NK-92 (cell line): ENCODE results near the gene PRAME.
"Not testable (repeated sequence)": the region's sequence is repeated elsewhere in the genome, so short reads cannot be mapped to it uniquely, and the experiment has no call there.

Experiments used
- DNase-seq: peaks from one replicate; lab custom pipeline; 2025; ENCODE audit not compliant: unreplicated experiment; lab: John Stamatoyannopoulos, UW

Gene PRAME

DNA sequence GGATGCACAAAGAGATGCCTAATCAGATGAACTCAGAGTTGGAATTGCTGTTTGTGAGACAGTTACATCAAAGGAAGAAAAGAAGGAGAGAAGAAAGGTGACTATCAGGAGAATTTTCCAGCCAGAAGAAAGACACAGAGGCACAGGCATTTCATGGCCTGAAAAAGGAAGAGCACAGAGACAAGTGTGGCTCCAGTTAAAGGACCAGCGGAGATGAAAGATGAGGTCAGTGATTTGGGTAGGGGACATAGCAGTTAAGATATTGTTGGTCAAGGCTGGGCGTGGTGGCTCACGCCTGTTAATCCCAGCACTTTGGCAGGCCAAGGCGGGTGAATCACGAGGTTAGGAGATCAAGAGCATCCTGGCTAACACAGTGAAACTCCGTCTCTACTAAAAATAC is 35.6 kb downstream of the PRAME start:
- no peak for DNase-seq

DNA sequence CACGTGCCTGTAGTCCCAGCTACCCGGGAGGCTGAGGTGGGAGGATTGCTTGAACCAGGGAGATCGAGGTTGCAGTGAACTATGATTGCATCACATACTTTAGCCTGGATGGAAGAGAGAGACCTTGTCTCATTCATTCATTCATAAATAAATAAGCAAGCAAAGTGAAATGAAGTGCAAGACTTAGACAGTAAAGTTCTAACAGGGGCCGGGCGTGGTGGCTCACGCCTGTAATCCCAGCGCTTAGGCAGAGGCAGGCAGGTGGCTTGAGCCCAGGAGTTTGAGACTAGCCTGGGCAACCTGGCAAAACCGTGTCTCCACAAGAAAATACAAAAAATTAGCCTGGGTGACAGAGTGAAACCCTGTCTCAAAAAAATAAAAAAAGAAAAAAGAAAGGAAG is 37.4 kb downstream of the PRAME start:
- no peak for DNase-seq

DNA sequence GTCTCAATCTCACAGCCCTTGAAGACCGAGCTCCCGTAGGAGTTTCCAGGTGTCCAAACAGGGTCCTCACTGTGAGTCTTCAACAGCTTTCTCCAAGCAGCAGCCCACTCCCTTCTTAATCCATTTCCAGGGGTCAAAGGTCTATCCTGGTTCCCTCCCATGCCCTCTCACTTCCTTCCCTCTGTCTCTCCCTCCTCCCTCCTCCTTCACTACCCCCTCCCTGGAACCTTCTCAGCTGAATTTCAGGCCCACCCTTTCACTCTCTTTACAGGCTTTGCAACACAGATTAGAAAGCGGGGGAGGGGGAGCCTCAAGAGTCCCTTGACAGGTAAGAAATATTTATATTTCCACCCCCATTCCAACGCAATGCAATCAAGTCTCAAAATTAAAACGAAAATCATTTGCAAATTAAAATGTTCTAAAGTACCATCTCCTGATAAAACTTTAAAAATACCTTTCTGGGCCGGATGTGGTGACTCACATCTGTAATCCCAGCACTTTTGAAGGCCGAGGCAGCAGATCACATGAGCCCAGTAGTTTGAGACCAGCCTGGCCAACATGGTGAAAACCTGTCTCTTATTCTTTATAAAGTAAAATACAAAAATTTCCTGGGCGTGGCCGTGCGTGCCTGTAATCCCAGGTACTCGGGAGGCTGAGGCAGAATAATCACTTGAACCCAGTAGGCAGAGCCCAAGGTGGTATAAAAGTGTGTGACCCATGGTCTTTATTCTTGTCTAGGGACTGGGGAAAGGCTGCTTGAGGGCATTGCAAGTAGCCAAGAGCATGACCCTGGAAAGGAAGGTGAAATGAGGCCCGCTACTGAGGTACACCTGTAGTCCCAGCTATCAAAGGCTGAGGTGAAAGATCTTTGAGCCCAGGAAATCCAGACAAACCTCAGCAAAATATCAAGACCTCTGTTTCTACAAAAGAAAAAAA is 38.1 kb downstream of the PRAME start:
- DNase-seq = no peak

DNA sequence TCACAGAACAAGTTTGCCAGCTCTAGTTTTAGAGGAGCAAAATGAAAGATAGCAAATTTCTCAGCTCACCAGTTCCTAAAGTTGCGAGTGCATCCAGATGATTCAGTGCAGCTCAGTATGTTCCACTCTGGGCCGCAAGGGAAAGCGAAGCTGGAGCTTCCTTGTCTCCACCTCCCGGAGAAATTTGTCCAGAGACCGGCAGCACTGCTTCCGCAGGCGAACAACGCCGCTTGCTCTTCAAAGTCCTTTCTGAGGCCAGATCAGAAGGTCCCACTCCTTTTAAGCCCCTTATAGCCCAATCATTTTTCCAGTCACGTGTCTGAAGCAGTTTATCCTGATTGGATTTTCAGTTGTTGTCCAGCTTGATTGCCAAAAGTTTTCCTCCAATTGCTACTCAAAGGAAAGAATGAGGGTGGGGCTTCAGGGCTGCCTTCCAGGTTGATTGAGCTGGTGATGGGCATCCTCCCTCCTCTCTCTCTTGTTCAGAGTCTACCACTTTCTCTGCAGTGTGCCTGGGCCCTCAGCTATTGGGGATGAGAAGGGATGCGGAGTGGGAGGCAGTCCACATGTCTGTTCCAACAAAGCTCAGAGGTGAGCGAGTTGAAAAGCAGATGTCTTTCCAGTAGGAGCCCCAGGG is 38.9 kb downstream of the PRAME start, which contains the start of gene ZNF280A:
TSS of gene ZNF280A (minus strand) at position 251 of the 637 bp plus-strand sequence. CDS start 4,640 bp downstream, outside the sequence.
- DNase-seq = no peak

DNA sequence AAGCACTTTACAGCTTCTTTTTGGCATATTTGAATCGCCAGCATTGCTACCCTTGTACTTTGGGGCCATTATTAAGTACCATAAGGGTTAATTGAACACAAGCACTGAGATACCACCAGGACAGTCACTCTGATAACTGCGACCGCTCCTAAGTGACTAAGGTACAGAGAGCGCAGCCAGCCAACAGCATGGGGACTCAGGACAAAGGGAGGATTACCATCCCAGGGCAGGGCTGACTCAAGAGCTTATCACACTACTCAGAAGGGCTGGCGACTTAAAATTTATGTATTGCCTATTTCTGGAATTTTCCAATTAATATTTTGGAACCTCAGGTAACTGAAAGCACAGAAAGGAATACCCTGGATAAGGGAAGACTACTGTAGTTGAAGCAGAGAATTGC is 39.5 kb downstream of the PRAME start:
- no peak for DNase-seq

DNA sequence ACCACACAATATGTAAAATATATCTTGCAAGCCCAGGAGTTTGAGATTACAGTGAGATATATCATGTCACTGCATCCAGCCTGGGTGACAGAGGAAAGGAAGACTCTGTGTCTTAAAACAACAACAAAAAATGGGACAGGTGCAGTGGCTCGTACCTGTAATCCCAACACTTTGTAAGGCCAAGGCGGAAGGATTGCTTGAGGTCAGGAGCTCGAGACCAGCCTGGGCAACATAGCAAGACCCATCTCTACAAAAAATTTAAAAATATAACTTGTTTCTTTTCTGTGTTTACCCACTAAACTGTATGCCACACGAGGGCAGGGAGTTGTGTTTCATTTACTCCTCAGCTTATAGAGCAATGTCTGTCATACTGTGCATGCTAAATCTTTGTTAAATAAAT is 42.1 kb downstream of the PRAME start:
- DNase-seq = no peak

DNA sequence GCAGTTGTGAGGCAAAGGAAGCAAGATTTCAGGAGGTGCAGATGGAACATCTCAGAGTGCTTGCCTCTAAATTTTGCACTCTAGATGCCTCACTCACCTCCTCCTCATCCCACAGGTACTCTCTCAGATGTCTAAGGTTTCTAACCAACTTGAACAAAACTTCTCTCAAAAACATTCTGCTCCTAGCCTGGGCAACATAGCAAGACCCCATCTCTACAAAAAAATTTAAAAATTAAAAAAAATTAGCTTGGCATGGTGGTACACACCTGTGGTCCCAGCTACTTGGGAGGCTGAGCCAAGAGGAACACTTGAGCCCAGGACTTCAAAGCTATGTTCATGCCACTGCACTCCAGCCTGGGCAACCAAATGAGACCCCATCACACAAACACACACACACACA is 43.2 kb downstream of the PRAME start:
- DNase-seq = no peak

DNA sequence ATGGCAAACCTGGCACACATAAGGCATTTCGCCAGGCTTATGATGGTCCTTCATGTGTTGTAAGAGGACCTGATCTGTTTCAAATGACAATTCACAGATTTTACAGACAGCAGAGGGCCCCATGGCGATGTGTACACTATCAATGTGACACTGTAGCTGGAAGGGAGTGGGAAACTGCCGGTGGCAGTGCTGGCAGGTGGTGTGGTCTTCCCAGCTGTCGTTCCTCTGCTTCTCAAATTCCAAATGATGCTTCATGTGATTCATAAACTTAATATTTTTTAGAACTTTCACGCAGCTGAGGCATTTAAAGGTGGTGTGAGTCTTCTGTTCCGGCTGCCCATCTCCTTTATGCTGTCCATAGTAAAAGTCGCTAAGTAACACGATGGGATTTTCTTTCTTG is 44.6 kb downstream of the PRAME start:
- DNase-seq = not testable (repeated sequence)

DNA sequence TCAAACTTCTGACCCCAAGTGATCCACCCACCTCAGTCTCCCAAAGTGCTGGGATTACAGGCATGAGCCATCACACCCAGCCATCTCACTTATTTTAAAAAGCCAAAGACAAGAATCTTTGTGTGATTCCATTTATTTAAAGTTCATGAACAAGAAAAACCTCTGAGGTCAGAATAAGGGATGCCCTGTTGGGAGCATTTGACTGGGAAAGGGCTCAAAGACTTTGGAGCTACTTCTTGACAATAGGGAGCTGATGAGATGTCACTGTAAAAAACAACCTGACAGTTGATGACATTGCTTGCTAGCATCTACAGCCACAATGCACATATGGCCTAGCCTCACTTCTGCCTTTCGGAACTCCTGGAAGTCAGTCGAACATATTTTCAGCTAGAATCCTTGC is 45.4 kb downstream of the PRAME start:
- DNase-seq = no peak

DNA sequence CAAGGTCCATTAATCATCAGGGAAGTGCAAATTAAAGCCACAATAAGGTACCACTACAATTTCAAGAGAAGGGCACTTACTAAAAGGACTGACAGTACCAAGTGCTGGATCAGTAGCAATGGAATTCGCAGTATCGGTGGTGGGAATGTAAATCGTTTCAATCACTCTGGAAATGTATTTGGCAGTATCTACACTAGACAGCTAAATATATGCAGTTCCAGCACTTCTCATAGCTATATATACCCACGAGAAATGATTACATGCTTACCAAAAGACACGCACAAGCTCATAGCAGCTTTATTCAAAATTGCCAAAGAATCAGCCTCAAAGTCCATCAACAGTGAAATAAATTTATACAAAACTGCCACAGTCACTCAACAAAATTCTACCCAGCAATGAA is 46.1 kb downstream of the PRAME start:
- no peak for DNase-seq

DNA sequence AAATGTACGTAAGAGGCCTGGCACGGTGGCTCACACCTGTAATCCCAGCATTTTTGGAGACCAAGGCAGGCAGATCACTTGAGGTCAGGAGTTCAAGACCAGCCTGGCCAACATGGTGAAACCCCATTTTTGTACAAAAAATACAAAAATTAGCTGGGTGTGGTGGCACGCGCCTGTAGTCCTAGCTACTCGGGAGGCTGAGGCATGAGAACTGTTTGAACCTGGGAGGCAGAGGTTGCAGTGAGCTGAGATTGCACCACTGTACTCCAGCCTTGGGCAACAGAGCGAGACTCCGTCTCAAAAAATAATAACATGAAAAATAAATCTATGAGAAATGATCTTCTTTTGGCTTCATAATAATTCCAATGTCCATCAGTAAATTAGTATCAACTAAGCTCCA is 48.2 kb downstream of the PRAME start:
- not testable (repeated sequence) for DNase-seq

DNA sequence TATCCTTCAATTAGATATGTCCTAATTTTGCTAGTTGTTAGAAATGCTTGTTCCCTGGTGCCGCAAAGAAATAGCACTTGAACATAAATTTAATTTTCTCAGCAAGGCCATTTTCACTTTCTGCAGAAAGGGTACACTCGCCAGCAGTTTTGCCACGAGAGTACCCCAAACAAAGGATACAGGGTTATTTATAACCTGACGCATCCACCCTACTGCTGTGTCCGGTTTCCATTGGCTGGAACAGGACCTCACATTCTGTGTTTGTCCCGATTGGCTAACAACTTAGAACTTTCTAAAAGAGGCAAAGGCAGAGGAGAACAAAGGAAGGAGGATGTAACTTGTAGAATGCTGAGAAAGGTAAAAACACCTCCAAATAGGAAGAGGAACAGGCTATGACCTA is 49.2 kb downstream of the PRAME start:
- DNase-seq = not testable (repeated sequence)

DNA sequence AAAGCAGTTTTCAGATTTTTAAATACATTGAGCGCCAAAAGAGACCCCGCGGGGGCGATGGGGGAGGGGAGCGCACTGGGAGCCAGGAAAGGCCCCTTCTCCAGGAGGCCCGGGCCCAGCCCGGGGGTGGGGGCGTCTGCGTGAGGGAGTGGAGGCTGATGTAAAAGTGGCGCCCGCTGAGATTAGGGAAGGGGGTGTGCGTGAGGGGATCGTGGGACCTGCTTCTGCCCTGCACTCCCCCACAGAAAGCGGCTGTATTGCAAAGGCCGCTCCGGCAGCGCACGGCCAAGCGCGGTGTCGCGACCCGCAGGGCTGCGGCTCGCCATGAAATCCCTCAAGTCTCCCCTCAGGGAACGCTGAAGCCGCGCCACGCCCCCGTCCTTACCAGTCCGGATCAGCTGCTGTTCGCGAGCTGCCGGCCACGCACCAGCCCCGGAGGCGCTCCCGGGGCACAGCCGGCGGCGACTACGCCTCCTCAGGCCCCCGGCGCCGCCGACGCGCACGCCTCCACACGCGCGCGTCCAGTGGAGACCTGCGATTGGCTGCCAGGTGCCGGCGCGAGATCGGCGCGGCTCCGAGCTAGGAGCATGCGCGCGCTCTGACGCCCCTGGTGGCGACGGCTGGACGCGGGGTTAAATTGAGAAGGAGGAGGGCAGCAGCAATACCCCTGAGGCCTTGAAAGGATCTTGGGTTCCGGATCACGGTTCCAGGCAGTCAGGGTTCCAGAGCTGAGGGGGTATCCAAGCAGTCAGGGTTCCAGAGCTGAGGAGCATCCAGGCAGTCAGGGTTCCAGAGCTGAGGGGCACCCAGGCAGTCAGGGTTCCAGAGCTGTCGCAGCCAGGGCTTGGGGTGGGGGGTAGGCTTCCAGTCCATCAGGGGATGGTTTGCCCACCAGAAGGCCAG is 50.5 kb downstream of the PRAME start, which contains the start of gene ZNF280B:
TSS of gene ZNF280B (minus strand) at position 469 of the 903 bp plus-strand sequence. CDS start 19,344 bp downstream, outside the sequence.
- DNase-seq = no peak

DNA sequence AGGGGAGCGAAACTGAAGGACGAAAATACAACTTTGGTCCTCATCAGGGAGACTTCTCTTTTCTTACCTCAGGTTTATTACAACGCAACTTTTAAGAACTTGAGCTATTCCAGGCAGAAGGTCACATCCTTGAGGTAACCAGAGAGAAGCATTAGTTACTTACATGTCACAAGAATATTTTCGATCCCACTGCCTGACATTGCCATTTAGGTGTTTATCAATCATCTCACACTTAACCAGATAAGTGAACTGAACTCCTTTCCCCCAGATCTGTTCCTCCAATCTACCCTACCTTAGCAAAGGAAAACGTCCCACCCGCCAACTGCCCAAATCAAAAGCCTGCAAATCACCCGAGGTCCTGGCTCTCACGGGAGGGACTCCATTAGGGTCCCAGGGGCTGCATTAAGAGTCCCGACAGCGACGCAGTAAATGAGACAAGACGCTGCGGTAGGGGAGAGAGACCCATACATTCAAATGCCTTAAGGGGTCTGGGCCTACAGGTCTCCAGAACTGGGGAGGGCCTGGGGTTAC is 51.3 kb downstream of the PRAME start:
- DNase-seq = no peak

DNA sequence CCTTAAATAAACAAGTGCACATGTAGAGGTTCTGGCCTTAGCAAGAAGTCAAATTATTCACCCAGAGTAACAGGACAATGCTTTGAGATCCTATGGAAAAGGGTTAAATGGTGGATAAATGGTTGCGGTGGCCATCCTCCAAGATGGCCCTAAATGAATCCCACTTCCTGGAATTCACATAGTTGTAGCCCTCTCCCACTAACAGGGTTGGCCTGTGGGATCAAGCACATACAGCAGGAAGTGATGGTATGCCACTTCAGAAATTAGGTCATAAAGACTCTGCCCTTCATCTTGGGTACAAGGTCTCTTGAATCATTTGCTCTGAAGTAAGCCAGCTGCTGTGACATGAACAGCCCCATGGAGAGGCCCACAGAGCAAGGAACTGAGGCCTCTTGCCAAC is 52.3 kb downstream of the PRAME start:
- no peak for DNase-seq

DNA sequence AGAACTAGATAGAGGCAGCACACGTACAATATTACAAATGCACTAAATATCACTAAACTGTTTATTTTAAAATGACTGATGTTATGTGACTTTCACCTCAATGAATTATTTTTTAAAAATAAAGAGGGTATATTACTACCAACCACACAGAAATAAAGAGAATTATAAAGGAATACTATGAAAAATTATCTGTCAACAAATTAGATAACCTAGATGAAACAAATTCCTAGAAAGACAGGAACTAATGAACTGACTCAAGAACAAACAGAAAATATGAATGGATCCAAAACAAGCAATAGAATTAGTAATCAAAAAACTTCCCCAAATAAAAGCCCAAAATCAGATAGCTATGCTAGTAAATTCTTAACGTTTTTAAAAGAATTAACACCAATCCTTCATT is 60.8 kb downstream of the PRAME start:
- no peak for DNase-seq
